Common myeloid progenitor, CD34-positive (primary cell): ENCODE results near the gene IPCEF1.
A peak's percentile ranks its signal among the peaks of the same experiment; 100 is the strongest.

Experiments used
- CTCF ChIA-PET: fragments of 350-600 bp; sonication (Branson Sonifier 250); formaldehyde crosslinking; loops from one replicate; lab custom pipeline; 2021; ENCODE audit warnings: antibody characterized with exemption; lab: Charles Lee
- POLR2A ChIA-PET: fragments of 350-600 bp; sonication (Branson Sonifier 250); formaldehyde crosslinking; loops from one replicate; lab custom pipeline; 2021; ENCODE audit warnings: antibody characterized with exemption; lab: Charles Lee
- DNase-seq, 3 donors: peaks; one replicate each; pipeline versions ENCODE4 v3.0.0 to v3.0.0-alpha.2; 2013
- H3K27ac ChIP-seq, 2 experiments: 1 replicate in 1 of 2; 2 replicates in 1 of 2; pipeline ENCODE4 v1.7.0; 2013; ENCODE audit warnings: inconsistent platforms in 2 of 2, low read length in 2 of 2, mild to moderate bottlenecking in 2 of 2, low read depth in 1 of 2, moderate library complexity in 1 of 2; ENCODE audit not compliant: severe bottlenecking in 2 of 2, insufficient read depth in 1 of 2, poor library complexity in 1 of 2
- H3K27me3 ChIP-seq, 5 experiments: replicated peaks in 2 of 5; 1 replicate in 3 of 5; 2 replicates in 2 of 5; pipeline versions ENCODE4 v1.6.1 to v1.7.0; 2013; ENCODE audit warnings: low read length in 4 of 5, mild to moderate bottlenecking in 2 of 5, moderate library complexity in 2 of 5, inconsistent platforms in 1 of 5; ENCODE audit not compliant: insufficient read depth in 5 of 5, control insufficient read depth in 4 of 5
- H3K36me3 ChIP-seq, 4 experiments: 1 replicate in 2 of 4; 2 replicates in 2 of 4; pipeline versions ENCODE4 v1.6.1 to v1.7.0; 2013; ENCODE audit warnings: low read length in 3 of 4, control low read depth in 1 of 4, mild to moderate bottlenecking in 1 of 4; ENCODE audit not compliant: control insufficient read depth in 4 of 4, insufficient read depth in 4 of 4
- H3K4me1 ChIP-seq, 4 experiments: 1 replicate in 3 of 4; 2 replicates in 1 of 4; pipeline versions ENCODE4 v1.6.1 to v1.7.1; 2013; ENCODE audit warnings: low read length in 3 of 4, mild to moderate bottlenecking in 3 of 4, control low read depth in 1 of 4, inconsistent platforms in 1 of 4, moderate library complexity in 1 of 4; ENCODE audit not compliant: control insufficient read depth in 4 of 4, insufficient read depth in 4 of 4; ENCODE audit errors: control extremely low read depth in 1 of 4
- H3K4me3 ChIP-seq, 7 experiments: 1 replicate in 4 of 7; 2 replicates in 3 of 7; pipeline versions ENCODE4 v1.5.1 to v1.7.0; 2013; ENCODE audit warnings: mild to moderate bottlenecking in 7 of 7, low read length in 6 of 7, moderate library complexity in 6 of 7, inconsistent platforms in 2 of 7, low read depth in 2 of 7, control low read depth in 1 of 7; ENCODE audit not compliant: insufficient read depth in 4 of 7, control insufficient read depth in 1 of 7; ENCODE audit errors: extremely low read depth in 1 of 7
- H3K9me3 ChIP-seq, 5 experiments: 1 replicate in 4 of 5; 2 replicates in 1 of 5; pipeline versions ENCODE4 v1.6.1 to v1.7.1; 2013; ENCODE audit warnings: low read length in 4 of 5, mild to moderate bottlenecking in 2 of 5, inconsistent platforms in 1 of 5, low read depth in 1 of 5, moderate library complexity in 1 of 5; ENCODE audit not compliant: control insufficient read depth in 4 of 5, insufficient read depth in 2 of 5; ENCODE audit errors: control extremely low read depth in 1 of 5
- WGBS: methylation state at CpG from one replicate; pipeline ENCODE4 v1.1.5; 2013; ENCODE audit not compliant: insufficient coverage; 5-methylcytosine and 5-hydroxymethylcytosine counted together

Gene IPCEF1

GRCh38 chr6:154139892-154140291 is 216.7 kb downstream of the IPCEF1 start:
- 86% methylated on average over 3 of the region's 6 CpGs for WGBS
- Histone ChIP-seq H3K27me3 (no peaks in the 10 kb centered on the region), H3K4me3 (no peak overlapping the region), H3K4me1 (peaks cover 0 to 6% (median 0%) of the 10 kb centered on the region in 4 experiments), H3K9me3 (no peaks in the 10 kb centered on the region), H3K27ac (no peak overlapping the region), H3K36me3 (no peaks in the 10 kb centered on the region)
- DNase-seq = peak in 2 of 3 donors; percentile 63 to 66
- ChIA-PET POLR2A (no interaction called here), CTCF (interaction anchor here (0.7 to 1.5 kb wide), 4 partner anchors 14 to 232 kb away, joined by 3 to 4 read pairs (median 3); no protein-coding TSS in a partner anchor)

DNA sequence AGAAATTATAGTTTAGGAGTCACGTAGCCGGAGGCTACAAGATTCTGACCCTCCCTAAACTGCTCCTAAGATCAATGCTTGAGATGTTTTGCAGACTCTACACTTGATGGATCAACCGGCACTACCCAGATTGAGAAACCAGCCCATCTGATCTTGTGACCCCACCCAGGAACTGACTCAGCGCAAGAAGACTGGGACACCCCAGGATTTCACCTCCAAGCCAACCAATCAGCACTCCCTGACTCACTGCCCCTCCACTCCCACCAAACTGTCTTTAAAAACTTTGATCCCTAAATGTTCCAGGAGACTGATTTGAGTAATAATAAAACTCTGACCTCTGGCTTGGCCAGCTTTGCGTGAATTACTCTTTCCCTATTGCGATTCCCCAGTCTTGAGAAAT is 217.8 kb downstream of the IPCEF1 start:
- peaks cover 0 to 6% (median 0%) of the 10 kb centered on the region in 4 experiments for H3K4me1 ChIP-seq
- H3K36me3 ChIP-seq = no peaks in the 10 kb centered on the region
- CTCF ChIA-PET = no interaction called here
- no peak overlapping the region for H3K27ac ChIP-seq
- 98% methylated on average over 6 of the region's 6 CpGs for WGBS
- H3K4me3 ChIP-seq = no peak overlapping the region
- H3K9me3 ChIP-seq = no peaks in the 10 kb centered on the region
- no peak for DNase-seq
- no peaks in the 10 kb centered on the region for H3K27me3 ChIP-seq
- POLR2A ChIA-PET = no interaction called here

DNA sequence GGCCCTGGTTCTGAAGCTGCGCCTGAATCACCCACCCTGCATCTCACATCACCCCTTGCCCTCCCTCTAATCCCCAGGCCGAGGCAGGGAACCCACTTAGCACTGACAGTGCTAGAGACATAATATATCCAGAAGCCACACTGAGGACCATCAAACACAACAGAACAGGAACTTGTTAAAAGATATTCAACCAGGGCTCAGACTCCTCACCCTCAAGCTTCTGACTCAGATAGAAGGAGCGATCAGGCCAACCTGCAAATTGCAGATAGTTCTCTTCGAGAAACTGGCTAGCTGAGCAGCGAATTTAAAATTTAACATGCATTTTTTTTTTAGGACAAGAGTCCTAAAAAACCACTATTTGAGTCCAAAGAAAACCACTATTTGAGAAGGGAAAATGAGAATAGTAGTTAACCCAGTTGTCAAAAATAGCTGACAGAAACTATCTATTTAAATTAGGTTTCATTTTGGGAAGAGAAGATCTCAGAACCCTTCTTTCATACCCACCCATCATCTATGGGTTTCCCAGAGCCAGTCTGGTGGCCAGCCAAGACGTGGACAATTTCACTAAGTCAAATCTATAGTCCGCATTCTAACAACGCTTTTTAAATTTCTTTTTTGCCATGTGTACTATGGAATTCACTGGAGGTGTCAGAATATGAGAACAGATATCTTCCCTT is 222.0 kb downstream of the IPCEF1 start:
- POLR2A ChIA-PET = no interaction called here
- CTCF ChIA-PET = no interaction called here
- H3K9me3 ChIP-seq = no peaks in the 10 kb centered on the region
- peaks cover 0 to 3% (median 0%) of the 10 kb centered on the region in 4 experiments for H3K4me1 ChIP-seq
- H3K27me3 ChIP-seq = no peaks in the 10 kb centered on the region
- 100% methylated on average over 2 of the region's 8 CpGs for WGBS
- DNase-seq = no peak
- no peak overlapping the region for H3K4me3 ChIP-seq
- H3K36me3 ChIP-seq = no peaks in the 10 kb centered on the region
- no peak overlapping the region for H3K27ac ChIP-seq

DNA sequence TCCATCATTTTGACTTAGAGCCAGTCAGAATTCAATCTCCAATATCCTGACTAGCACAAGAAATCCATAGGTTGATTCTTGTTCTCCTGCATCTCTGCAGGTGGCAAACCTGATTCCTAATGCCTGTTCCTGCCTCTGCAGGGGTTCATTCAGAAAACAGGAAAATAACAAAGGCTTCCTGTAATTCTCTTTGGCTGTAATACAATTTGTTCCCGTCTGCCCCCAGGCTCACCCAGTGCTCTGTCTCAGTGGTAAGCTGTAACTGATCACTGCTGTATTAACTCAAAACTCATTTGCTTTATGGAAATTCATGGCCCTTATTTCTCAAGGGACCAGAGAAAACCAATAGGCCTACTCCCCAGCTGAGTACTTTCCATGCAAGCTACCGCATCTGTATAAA is 228.9 kb downstream of the IPCEF1 start:
- H3K27ac ChIP-seq = no peak overlapping the region
- DNase-seq = no peak
- H3K36me3 ChIP-seq = no peaks in the 10 kb centered on the region
- 33% methylated on average over 1 of the region's 2 CpGs for WGBS
- H3K9me3 ChIP-seq = peaks cover 0 to 4% (median under 1%) of the 10 kb centered on the region in 5 experiments
- ChIA-PET CTCF (interaction anchor here (1.6 kb wide), 1 partner anchor 150 kb away, joined by 4 read pairs; no protein-coding TSS in a partner anchor), POLR2A (no interaction called here)
- peaks cover 6 to 40% (median 16%) of the 10 kb centered on the region in 4 experiments for H3K4me1 ChIP-seq
- no peaks in the 10 kb centered on the region for H3K27me3 ChIP-seq
- no peak overlapping the region for H3K4me3 ChIP-seq

- POLR2A ChIA-PET = no interaction called here
- Histone ChIP-seq H3K4me1 (peaks cover 6 to 40% (median 16%) of the 10 kb centered on the region in 4 experiments), H3K36me3 (no peaks in the 10 kb centered on the region), H3K27me3 (no peaks in the 10 kb centered on the region), H3K9me3 (peaks cover 0 to 13% (median 2%) of the 10 kb centered on the region in 5 experiments), H3K4me3 (no peak overlapping the region), H3K27ac (no peak overlapping the region)
- DNase-seq = peak in 2 of 3 donors; percentile 26 to 40
- WGBS = no CpG with 5 or more reads among the region's 2 CpGs
- CTCF ChIA-PET = no interaction called here
Observed at GRCh38 chr6:154125421-154125820, 231.2 kb downstream of the IPCEF1 start.

GRCh38 chr6:154123155-154123956 is 233.2 kb downstream of the IPCEF1 start:
- Histone ChIP-seq H3K27ac (no peak overlapping the region), H3K9me3 (peaks cover 0 to 13% (median 2%) of the 10 kb centered on the region in 5 experiments), H3K27me3 (peaks cover 0 to 2% (median 0%) of the 10 kb centered on the region in 5 experiments), H3K4me3 (no peak overlapping the region), H3K4me1 (peaks cover 6 to 40% (median 16%) of the 10 kb centered on the region in 4 experiments), H3K36me3 (no peaks in the 10 kb centered on the region)
- ChIA-PET CTCF (interaction anchor here (1.1 kb wide), 1 partner anchor 258 kb away, joined by 3 read pairs; no protein-coding TSS in a partner anchor), POLR2A (no interaction called here)
- WGBS = 68% methylated on average over 3 of the region's 8 CpGs
- DNase-seq = no peak
